ENCODE results near the gene ZNF516.

The ZNF516 gene

GRCh38 chr18:76441668-76442412, 53.2 kb downstream of the ZNF516 start:
- no peak for DNase-seq (ENCODE audit: low read depth in 2 of 2)

- no peak for DNase-seq (ENCODE audit: low read depth in 2 of 2)
These were observed 53.9 kb downstream of the ZNF516 start for GRCh38 chr18:76441002-76441667.

- DNase-seq (ENCODE audit: low read depth in 2 of 2), result no peak
These were observed 57.1 kb downstream of the ZNF516 start for GRCh38 chr18:76437910-76438309.

- no peak for DNase-seq (ENCODE audit: low read depth in 2 of 2)
These were observed 58.0 kb downstream of the ZNF516 start for GRCh38 chr18:76437011-76437410.

- DNase-seq (ENCODE audit: low read depth in 2 of 2), result no peak
These were observed 58.7 kb downstream of the ZNF516 start for GRCh38 chr18:76436342-76436741.

- DNase-seq (ENCODE audit: low read depth in 2 of 2), result no peak
These were observed 59.6 kb downstream of the ZNF516 start for GRCh38 chr18:76435316-76435989.

- DNase-seq (ENCODE audit: low read depth in 2 of 2), result no peak
These were observed 60.6 kb downstream of the ZNF516 start for GRCh38 chr18:76434452-76434851.

GRCh38 chr18:76433788-76434187, 61.3 kb downstream of the ZNF516 start:
- no peak for DNase-seq (ENCODE audit: low read depth in 2 of 2)

GRCh38 chr18:76432970-76433767, 61.9 kb downstream of the ZNF516 start:
- DNase-seq (ENCODE audit: low read depth in 2 of 2), result no peak

- DNase-seq (ENCODE audit: low read depth in 2 of 2), result no peak
These were observed 62.7 kb downstream of the ZNF516 start for GRCh38 chr18:76432274-76432755.

GRCh38 chr18:76431437-76432273, 63.4 kb downstream of the ZNF516 start:
- DNase-seq (ENCODE audit: low read depth in 2 of 2), result no peak

- DNase-seq (ENCODE audit: low read depth in 2 of 2), result no peak
These were observed 64.4 kb downstream of the ZNF516 start for GRCh38 chr18:76430636-76431035.

- DNase-seq (ENCODE audit: low read depth in 2 of 2), result no peak
These were observed 65.5 kb downstream of the ZNF516 start for GRCh38 chr18:76429262-76430126.

- no peak for DNase-seq (ENCODE audit: low read depth in 2 of 2)
These were observed 66.4 kb downstream of the ZNF516 start for GRCh38 chr18:76428396-76429261.

- DNase-seq (ENCODE audit: low read depth in 2 of 2), result no peak
These were observed 68.2 kb downstream of the ZNF516 start for GRCh38 chr18:76426737-76427305.

- DNase-seq (ENCODE audit: low read depth in 2 of 2), result no peak
These were observed 69.6 kb downstream of the ZNF516 start for GRCh38 chr18:76425146-76426131.

GRCh38 chr18:76422838-76423237, 72.2 kb downstream of the ZNF516 start:
- no peak for DNase-seq (ENCODE audit: low read depth in 2 of 2)
